HCT116 (cell line): ENCODE data around the gene PRKN. TPM values are rescaled to one million over a fixed set of nuclear protein-coding genes. Genes with fewer than 3 reads are reported as not detected.

Source experiments
- ATAC-seq: fragments of 200-7000 bp; cut with Tn5 transposase; 2 replicates; pipeline ENCODE4 v1.9.1; 2020; ENCODE audit warnings: mild to moderate bottlenecking, moderate library complexity
- BruUV-seq: library from RNA; stranded (reverse); fragments of 400-500 nt; replicated peaks from 2 replicates; lab custom pipeline; 2021; lab: Mats Ljungman, UMichigan
- CTCF ChIA-PET: fragments of 300-600 bp; sonication (Branson Sonifier 250); formaldehyde crosslinking; loops from one replicate; lab custom pipeline; 2021; ENCODE audit warnings: antibody characterized with exemption; lab: Charles Lee
- POLR2A ChIA-PET: fragments of 300-600, 350-600 bp; sonication (Branson Sonifier 250); formaldehyde crosslinking; loops from one replicate; lab custom pipeline; 2021; ENCODE audit warnings: antibody characterized with exemption; lab: Charles Lee
- RAD21 ChIA-PET, 2 experiments: fragments of 300-600 bp; sonication (Branson Sonifier 250); formaldehyde crosslinking; loops; one replicate each; lab custom pipeline; 2023; ENCODE audit warnings: low total read pairs in 2 of 2; ENCODE audit not compliant: uncharacterized antibody in 2 of 2, unreplicated experiment in 2 of 2, low non-redundant PET in 1 of 2; lab: Charles Lee
- DNase-seq: peaks from one replicate; pipeline ENCODE4 v3.0.0-alpha.2; 2010; ENCODE audit warnings: low read depth, low spot score
- H2AFZ ChIP-seq: fragments of 200-600 bp; shearing (Covaris generic), sonication (generic); 2 replicates; pipeline ENCODE4 v1.6.1; 2017; ENCODE audit warnings: low read depth, mixed run types, mixed read lengths, antibody characterized with exemption, low read length; ENCODE audit not compliant: poor library complexity, severe bottlenecking
- H3K27ac ChIP-seq: 2 replicates; pipeline ENCODE4 v1.5.1; 2012; ENCODE audit warnings: low read depth, low read length
- H3K27me3 ChIP-seq: fragments of 200-600 bp; sonication (generic); 2 replicates; pipeline ENCODE4 v1.6.1; 2016; ENCODE audit warnings: mixed run types, low read length, mixed read lengths; ENCODE audit not compliant: insufficient read depth
- H3K36me3 ChIP-seq, 2 experiments: fragments of 200-500 bp in 1 of 2; fragments of 200-600 bp in 1 of 2; sonication (Bioruptor generic) in 1 of 2; sonication (generic) in 1 of 2; 2 replicates each; pipeline versions ENCODE4 v1.5.1 to v1.6.1; 2014 to 2016; ENCODE audit warnings: low read length in 2 of 2, inconsistent platforms in 1 of 2, mixed read lengths in 1 of 2, mixed run types in 1 of 2; ENCODE audit not compliant: insufficient read depth in 2 of 2, control insufficient read depth in 1 of 2
- H3K4me1 ChIP-seq, 2 experiments: fragments of 200-600 bp in 1 of 2; sonication (generic) in 1 of 2; 2 replicates each; pipeline versions ENCODE4 v1.5.1 to v1.6.1; 2012 to 2017; ENCODE audit warnings: low read length in 2 of 2, inconsistent platforms in 1 of 2, mild to moderate bottlenecking in 1 of 2, mixed read lengths in 1 of 2, mixed run types in 1 of 2, moderate library complexity in 1 of 2; ENCODE audit not compliant: insufficient read depth in 2 of 2, control insufficient read depth in 1 of 2
- H3K4me2 ChIP-seq: fragments of 200-600 bp; sonication (generic); 2 replicates; pipeline ENCODE4 v1.6.1; 2017; ENCODE audit warnings: mixed run types, low read length, mixed read lengths
- H3K4me3 ChIP-seq, 2 experiments: fragments of 200-600 bp in 1 of 2; sonication (generic) in 1 of 2; replicated peaks in 1 of 2; 2 replicates each; pipeline ENCODE4 v1.5.1; 2011 to 2016; ENCODE audit warnings: low read length in 2 of 2, control low read depth in 1 of 2, low read depth in 1 of 2, mild to moderate bottlenecking in 1 of 2, mixed read lengths in 1 of 2, mixed run types in 1 of 2
- H3K79me2 ChIP-seq: fragments of 200-600 bp; sonication (generic); 2 replicates; pipeline ENCODE4 v1.6.1; 2017; ENCODE audit warnings: mild to moderate bottlenecking, mixed run types, low read length, moderate library complexity, mixed read lengths; ENCODE audit not compliant: insufficient read depth
- H3K9ac ChIP-seq: fragments of 200-600 bp; sonication (generic); 2 replicates; pipeline ENCODE4 v1.6.1; 2016; ENCODE audit warnings: low read length, mixed read lengths
- H3K9me2 ChIP-seq: fragments of 200-600 bp; sonication (generic), shearing (Covaris generic); 2 replicates; pipeline ENCODE4 v1.6.1; 2017; ENCODE audit warnings: mixed run types, mild to moderate bottlenecking, moderate library complexity; ENCODE audit not compliant: insufficient read depth
- H3K9me3 ChIP-seq, 2 experiments: fragments of 200-500 bp in 1 of 2; fragments of 200-600 bp in 1 of 2; sonication (Bioruptor generic) in 1 of 2; sonication (generic) in 1 of 2; 2 replicates each; pipeline ENCODE4 v1.6.1; 2014 to 2017; ENCODE audit warnings: low read length in 2 of 2, mixed read lengths in 2 of 2, inconsistent platforms in 1 of 2, low read depth in 1 of 2, mild to moderate bottlenecking in 1 of 2, mixed run types in 1 of 2, moderate library complexity in 1 of 2; ENCODE audit not compliant: control insufficient read depth in 1 of 2, insufficient read depth in 1 of 2
- H4K20me1 ChIP-seq: fragments of 200-600 bp; sonication (generic), shearing (Covaris generic); 2 replicates; pipeline ENCODE4 v1.6.1; 2017; ENCODE audit warnings: mixed run types, mild to moderate bottlenecking, moderate library complexity; ENCODE audit not compliant: insufficient read depth
- CBX3 ChIP-seq: IDR thresholded peaks from 2 replicates; pipeline ENCODE4 v1.6.1; 2012; ENCODE audit warnings: low read depth
- EGR1 ChIP-seq: IDR thresholded peaks from 2 replicates; pipeline ENCODE4 v1.6.1; 2012; ENCODE audit warnings: low read depth
- ELF1 ChIP-seq: IDR thresholded peaks from 2 replicates; pipeline ENCODE4 v1.6.1; 2012; ENCODE audit warnings: low read depth, borderline replicate concordance
- FOSL1 ChIP-seq: IDR thresholded peaks from 2 replicates; pipeline ENCODE4 v1.6.1; 2012; ENCODE audit warnings: low read depth
- POLR2A ChIP-seq: IDR thresholded peaks from 2 replicates; pipeline ENCODE4 v1.7.0; 2011; ENCODE audit warnings: borderline replicate concordance; ENCODE audit not compliant: insufficient read depth, insufficient read length; ENCODE audit errors: extremely low read depth
- POLR2AphosphoS5 ChIP-seq: IDR thresholded peaks from 2 replicates; pipeline ENCODE4 v1.6.1; 2011; ENCODE audit warnings: mild to moderate bottlenecking, low read depth, low read length, moderate library complexity
- SP1 ChIP-seq: IDR thresholded peaks from 2 replicates; pipeline ENCODE4 v1.6.1; 2012; ENCODE audit warnings: low read depth
- SRF ChIP-seq: IDR thresholded peaks from 2 replicates; pipeline ENCODE4 v1.6.1; 2012; ENCODE audit warnings: low read depth
- TCF7L2 ChIP-seq: IDR thresholded peaks from 2 replicates; pipeline ENCODE4 v1.7.0; 2011; ENCODE audit warnings: borderline replicate concordance, inconsistent platforms; ENCODE audit not compliant: insufficient read depth, insufficient read length; ENCODE audit errors: extremely low read depth
- YY1 ChIP-seq: IDR thresholded peaks from 2 replicates; pipeline ENCODE4 v1.6.1; 2011; ENCODE audit warnings: low read length, low read depth, moderate library complexity, mild to moderate bottlenecking; ENCODE audit not compliant: insufficient replicate concordance; ENCODE audit errors: extremely low read depth
- ZNF274 ChIP-seq: fragments of 200-500 bp; sonication (Bioruptor generic); IDR thresholded peaks from 2 replicates; pipeline ENCODE4 v1.6.1; 2014; ENCODE audit warnings: mild to moderate bottlenecking, low read depth, low read length, inconsistent platforms
- intact Hi-C: fragments of 100-400 bp; cut with micrococcal nuclease; formaldehyde crosslinking; loops from 2 replicates; pipeline ENCODE4 v1.10.0; 2022
- total RNA-seq: library from RNA; stranded (reverse); gene quantifications from one replicate; pipeline ENCODE4 v1.2.1, GENCODE V29; 2021; ENCODE audit not compliant: unreplicated experiment
- TF ChIP-seq, protein P1 (sequence below), 3 experiments: fragments of 200-600 bp in 1 of 3; sonication (generic) in 1 of 3; IDR thresholded peaks in 2 of 3; conservative IDR thresholded peaks in 1 of 3; 2 replicates each; pipeline ENCODE4 v1.5.1; 2012 to 2017; ENCODE audit warnings: low read depth in 2 of 3, low read length in 2 of 3, antibody characterized with exemption in 1 of 3, borderline replicate concordance in 1 of 3, control low read depth in 1 of 3, mild to moderate bottlenecking in 1 of 3, mixed read lengths in 1 of 3, mixed run types in 1 of 3, moderate library complexity in 1 of 3; ENCODE audit not compliant: insufficient read depth in 1 of 3
- TF ChIP-seq, protein P2 (sequence below): IDR thresholded peaks from 2 replicates; pipeline ENCODE4 v1.6.1; 2012; ENCODE audit warnings: low read depth

The PRKN gene
- total RNA-seq, 1 experiment from 2014 or later, result 2.6 TPM

DNA sequence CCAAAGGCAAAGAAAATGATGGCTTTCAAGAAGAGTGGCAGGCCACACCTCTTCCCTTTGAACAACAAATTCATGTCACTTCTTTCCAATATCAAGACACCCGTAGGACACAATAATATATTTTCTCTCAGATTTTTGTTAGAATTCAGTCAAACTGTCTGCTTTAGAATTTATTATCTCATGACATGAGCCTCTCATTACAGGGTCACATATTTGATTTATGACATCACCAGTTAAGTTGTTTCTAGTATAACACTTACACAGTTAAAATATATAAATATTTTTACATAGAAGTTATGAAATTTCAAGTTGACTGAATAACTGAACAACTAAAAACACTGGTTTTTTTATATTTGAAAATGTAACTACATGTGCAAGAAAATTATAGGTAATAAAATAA lies 1133.2 kb downstream of the PRKN start:
- Histone ChIP-seq H3K79me2 (no peaks in the 10 kb centered on the region), H3K4me2 (no peak overlapping the region), H3K9me2 (no peaks in the 10 kb centered on the region), H2AFZ (no peak overlapping the region), H3K27me3 (0 out of 2 replicates have a peak, but pooled peaks cover 4% of the 10 kb centered on the region), H3K36me3 (no peaks in the 10 kb centered on the region), H3K4me1 (no peaks in the 10 kb centered on the region), H3K4me3 (no peak overlapping the region), H3K27ac (no peak overlapping the region), H3K9me3 (no peaks in the 10 kb centered on the region)
- intact Hi-C loops, result no loop called here
- BruUV-seq, result no TSS peak
- CTCF ChIA-PET, result no interaction called here
- no peak for DNase-seq
- RAD21 ChIA-PET, result no interaction called here
- POLR2A ChIA-PET, result no interaction called here
- TF ChIP-seq FOSL1, result no peak
- TF ChIP-seq SP1, result no peak
- TF ChIP-seq, protein P1, sequence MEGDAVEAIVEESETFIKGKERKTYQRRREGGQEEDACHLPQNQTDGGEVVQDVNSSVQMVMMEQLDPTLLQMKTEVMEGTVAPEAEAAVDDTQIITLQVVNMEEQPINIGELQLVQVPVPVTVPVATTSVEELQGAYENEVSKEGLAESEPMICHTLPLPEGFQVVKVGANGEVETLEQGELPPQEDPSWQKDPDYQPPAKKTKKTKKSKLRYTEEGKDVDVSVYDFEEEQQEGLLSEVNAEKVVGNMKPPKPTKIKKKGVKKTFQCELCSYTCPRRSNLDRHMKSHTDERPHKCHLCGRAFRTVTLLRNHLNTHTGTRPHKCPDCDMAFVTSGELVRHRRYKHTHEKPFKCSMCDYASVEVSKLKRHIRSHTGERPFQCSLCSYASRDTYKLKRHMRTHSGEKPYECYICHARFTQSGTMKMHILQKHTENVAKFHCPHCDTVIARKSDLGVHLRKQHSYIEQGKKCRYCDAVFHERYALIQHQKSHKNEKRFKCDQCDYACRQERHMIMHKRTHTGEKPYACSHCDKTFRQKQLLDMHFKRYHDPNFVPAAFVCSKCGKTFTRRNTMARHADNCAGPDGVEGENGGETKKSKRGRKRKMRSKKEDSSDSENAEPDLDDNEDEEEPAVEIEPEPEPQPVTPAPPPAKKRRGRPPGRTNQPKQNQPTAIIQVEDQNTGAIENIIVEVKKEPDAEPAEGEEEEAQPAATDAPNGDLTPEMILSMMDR (IDR thresholded peaks at IDR 0.05 in 2 of 3, conservative IDR thresholded peaks at IDR 0.05 in 1 of 3; ENCODE audit: borderline replicate concordance in 1 of 3, insufficient read depth in 1 of 3, low read depth in 2 of 3, low read length in 2 of 3), result no peak
- no peak for TF ChIP-seq POLR2A
- TF ChIP-seq YY1, result no peak
- TF ChIP-seq POLR2AphosphoS5, result no peak
- TF ChIP-seq, all 23 proteins: peak for 0
- no peaks in the 10 kb centered on the region for H4K20me1 ChIP-seq
- no peak for ATAC-seq
- H3K9ac ChIP-seq, result no peak overlapping the region

DNA sequence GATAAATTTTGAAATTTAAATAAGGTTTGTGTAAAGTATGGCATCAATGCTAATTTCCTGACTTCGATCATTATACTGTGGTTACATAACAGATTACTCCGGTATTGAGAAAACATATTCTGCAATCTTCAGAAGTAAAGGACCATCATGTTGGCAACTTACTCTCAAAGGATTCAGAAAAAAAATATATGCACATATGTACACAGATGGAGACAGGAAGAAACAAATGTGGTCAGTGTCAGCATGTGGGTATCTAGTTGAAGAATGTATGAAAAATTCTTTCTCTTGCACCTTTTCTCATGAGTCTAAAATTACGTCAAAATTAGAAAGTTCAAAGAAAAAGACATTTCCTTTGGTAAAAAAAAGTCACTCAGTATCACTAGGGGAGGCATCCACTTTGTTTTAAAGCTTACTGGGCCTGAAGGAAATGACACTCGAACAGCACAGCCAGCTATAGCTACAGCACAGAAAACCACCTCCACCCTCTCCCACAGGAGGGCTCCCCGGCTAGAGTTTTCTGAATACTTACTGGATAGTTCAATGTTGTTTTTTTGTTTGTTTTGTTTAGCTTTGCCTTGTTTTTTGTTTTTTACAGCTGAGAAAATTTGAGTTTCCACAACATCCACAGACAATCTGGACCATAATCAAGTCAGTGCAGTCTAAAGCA lies 1136.5 kb downstream of the PRKN start:
- H3K4me3 ChIP-seq, result no peak overlapping the region
- no peaks in the 10 kb centered on the region for H3K79me2 ChIP-seq
- intact Hi-C loops, result no loop called here
- H3K4me1 ChIP-seq, result no peaks in the 10 kb centered on the region
- no peak overlapping the region for H3K4me2 ChIP-seq
- DNase-seq, result no peak
- BruUV-seq, result no TSS peak
- H3K36me3 ChIP-seq, result no peaks in the 10 kb centered on the region
- H3K27ac ChIP-seq, result no peak overlapping the region
- no peaks in the 10 kb centered on the region for H3K9me2 ChIP-seq
- H3K9me3 ChIP-seq, result no peaks in the 10 kb centered on the region
- POLR2A ChIA-PET, result no interaction called here
- H4K20me1 ChIP-seq, result no peaks in the 10 kb centered on the region
- RAD21 ChIA-PET, result no interaction called here
- no peak overlapping the region for H3K9ac ChIP-seq
- CTCF ChIA-PET, result no interaction called here
- H3K27me3 ChIP-seq, result 0 out of 2 replicates have a peak, but pooled peaks cover 4% of the 10 kb centered on the region
- ATAC-seq, result no peak
- H2AFZ ChIP-seq, result no peak overlapping the region
- no peak for TF ChIP-seq ZNF274
- TF ChIP-seq EGR1, result no peak
- TF ChIP-seq ELF1, result no peak
- no peak for TF ChIP-seq FOSL1
- TF ChIP-seq SRF, result no peak
- TF ChIP-seq TCF7L2, result no peak
- no peak for TF ChIP-seq POLR2AphosphoS5
- TF ChIP-seq, protein P2, sequence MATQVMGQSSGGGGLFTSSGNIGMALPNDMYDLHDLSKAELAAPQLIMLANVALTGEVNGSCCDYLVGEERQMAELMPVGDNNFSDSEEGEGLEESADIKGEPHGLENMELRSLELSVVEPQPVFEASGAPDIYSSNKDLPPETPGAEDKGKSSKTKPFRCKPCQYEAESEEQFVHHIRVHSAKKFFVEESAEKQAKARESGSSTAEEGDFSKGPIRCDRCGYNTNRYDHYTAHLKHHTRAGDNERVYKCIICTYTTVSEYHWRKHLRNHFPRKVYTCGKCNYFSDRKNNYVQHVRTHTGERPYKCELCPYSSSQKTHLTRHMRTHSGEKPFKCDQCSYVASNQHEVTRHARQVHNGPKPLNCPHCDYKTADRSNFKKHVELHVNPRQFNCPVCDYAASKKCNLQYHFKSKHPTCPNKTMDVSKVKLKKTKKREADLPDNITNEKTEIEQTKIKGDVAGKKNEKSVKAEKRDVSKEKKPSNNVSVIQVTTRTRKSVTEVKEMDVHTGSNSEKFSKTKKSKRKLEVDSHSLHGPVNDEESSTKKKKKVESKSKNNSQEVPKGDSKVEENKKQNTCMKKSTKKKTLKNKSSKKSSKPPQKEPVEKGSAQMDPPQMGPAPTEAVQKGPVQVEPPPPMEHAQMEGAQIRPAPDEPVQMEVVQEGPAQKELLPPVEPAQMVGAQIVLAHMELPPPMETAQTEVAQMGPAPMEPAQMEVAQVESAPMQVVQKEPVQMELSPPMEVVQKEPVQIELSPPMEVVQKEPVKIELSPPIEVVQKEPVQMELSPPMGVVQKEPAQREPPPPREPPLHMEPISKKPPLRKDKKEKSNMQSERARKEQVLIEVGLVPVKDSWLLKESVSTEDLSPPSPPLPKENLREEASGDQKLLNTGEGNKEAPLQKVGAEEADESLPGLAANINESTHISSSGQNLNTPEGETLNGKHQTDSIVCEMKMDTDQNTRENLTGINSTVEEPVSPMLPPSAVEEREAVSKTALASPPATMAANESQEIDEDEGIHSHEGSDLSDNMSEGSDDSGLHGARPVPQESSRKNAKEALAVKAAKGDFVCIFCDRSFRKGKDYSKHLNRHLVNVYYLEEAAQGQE, result no peak
- TF ChIP-seq CBX3, result no peak
- no peak for TF ChIP-seq POLR2A
